ENCODE data around the gene FOXL3. TPM values are rescaled to one million over a fixed set of nuclear protein-coding genes. Genes with fewer than 3 reads are reported as not detected.

Gene FOXL3
- total RNA-seq, 1 donor from 2014 or later: not detected

- Mint-ChIP-seq H3K9me3 (peaks cover 11% of the 10 kb centered on the region), H3K27ac (ENCODE audit: unreplicated experiment) (peak overlapping the region; percentile 9), H3K36me3 (ENCODE audit: low read depth) (peaks cover 5% of the 10 kb centered on the region), H3K4me3 (no peak overlapping the region), H3K27me3 (ENCODE audit: low read depth) (no peaks in the 10 kb centered on the region), H3K4me1 (no peaks in the 10 kb centered on the region)
- no peak for TF ChIP-seq CTCF (conservative IDR thresholded peaks at IDR 0.05)
- DNase-seq (ENCODE audit: low read depth, low spot score): no peak
Observed at GRCh38 chr7:277228-277627, 12.7 kb upstream of the FOXL3 start.

DNA sequence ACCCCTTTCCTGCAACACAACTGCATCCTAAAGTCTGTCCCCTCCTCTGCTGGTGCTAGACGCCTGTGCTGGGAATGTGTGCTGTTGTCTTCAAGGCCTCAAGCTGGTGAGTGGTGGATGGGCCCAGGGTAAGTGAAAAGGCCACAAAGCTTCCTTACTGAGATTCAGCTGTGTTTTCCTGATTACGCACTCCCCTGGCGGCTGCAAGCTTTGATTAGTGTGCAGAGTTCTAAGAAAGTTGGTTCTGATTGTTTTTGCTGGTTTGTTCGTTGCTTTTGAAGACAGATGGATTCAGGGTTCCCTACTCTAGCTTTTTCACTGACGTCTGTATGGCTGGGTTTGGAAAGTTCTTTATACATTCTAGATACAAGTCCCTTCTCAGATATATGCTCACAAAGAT is 11.9 kb upstream of the FOXL3 start:
- Mint-ChIP-seq H3K4me1 (no peaks in the 10 kb centered on the region), H3K9me3 (peaks cover 8% of the 10 kb centered on the region), H3K27ac (ENCODE audit: unreplicated experiment) (no peak overlapping the region), H3K36me3 (ENCODE audit: low read depth) (peaks cover 5% of the 10 kb centered on the region), H3K4me3 (no peak overlapping the region), H3K27me3 (ENCODE audit: low read depth) (no peaks in the 10 kb centered on the region)
- no peak for TF ChIP-seq CTCF (conservative IDR thresholded peaks at IDR 0.05)
- no peak for DNase-seq (ENCODE audit: low read depth, low spot score)

DNA sequence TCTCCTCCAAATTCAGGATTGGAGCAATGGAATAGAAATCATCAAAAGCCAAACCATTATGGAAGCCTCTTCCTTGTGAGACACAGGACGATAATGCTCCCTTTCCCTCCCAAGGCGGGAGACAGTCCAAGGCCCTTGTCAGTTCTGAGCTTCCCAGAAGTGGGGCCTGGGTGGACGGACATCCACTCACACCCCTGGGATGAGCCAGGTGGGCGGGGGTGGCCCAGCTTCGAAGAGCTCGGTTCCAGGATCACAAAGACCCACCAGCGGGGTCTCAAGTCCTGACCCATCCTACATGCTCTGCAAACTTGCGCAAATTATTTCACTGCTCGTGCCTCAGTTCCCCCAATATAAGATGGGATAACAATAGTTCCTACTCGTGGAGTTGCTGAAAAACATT is 10.1 kb upstream of the FOXL3 start:
- Mint-ChIP-seq H3K9me3 (peaks cover 3% of the 10 kb centered on the region), H3K4me1 (no peaks in the 10 kb centered on the region), H3K27me3 (ENCODE audit: low read depth) (peaks cover 3% of the 10 kb centered on the region), H3K36me3 (ENCODE audit: low read depth) (peaks cover 2% of the 10 kb centered on the region), H3K4me3 (no peak overlapping the region), H3K27ac (ENCODE audit: unreplicated experiment) (no peak overlapping the region)
- no peak for DNase-seq (ENCODE audit: low read depth, low spot score)
- TF ChIP-seq CTCF (conservative IDR thresholded peaks at IDR 0.05): no peak

GRCh38 chr7:280461-280860 is 9.5 kb upstream of the FOXL3 start:
- Mint-ChIP-seq H3K27me3 (ENCODE audit: low read depth) (peaks cover 6% of the 10 kb centered on the region), H3K36me3 (ENCODE audit: low read depth) (peaks cover 2% of the 10 kb centered on the region), H3K4me3 (no peak overlapping the region), H3K27ac (ENCODE audit: unreplicated experiment) (no peak overlapping the region), H3K4me1 (no peaks in the 10 kb centered on the region), H3K9me3 (no peaks in the 10 kb centered on the region)
- no peak for DNase-seq (ENCODE audit: low read depth, low spot score)
- TF ChIP-seq CTCF (conservative IDR thresholded peaks at IDR 0.05): no peak

- no peak overlapping the region for H3K27ac Mint-ChIP-seq (ENCODE audit: unreplicated experiment)
- no peak overlapping the region for H3K4me3 Mint-ChIP-seq
- no peaks in the 10 kb centered on the region for H3K9me3 Mint-ChIP-seq
- no peaks in the 10 kb centered on the region for H3K4me1 Mint-ChIP-seq
- peaks cover 2% of the 10 kb centered on the region for H3K36me3 Mint-ChIP-seq (ENCODE audit: low read depth)
- H3K27me3 Mint-ChIP-seq (ENCODE audit: low read depth): peaks cover 10% of the 10 kb centered on the region
- no peak for TF ChIP-seq CTCF (conservative IDR thresholded peaks at IDR 0.05)
- no peak for DNase-seq (ENCODE audit: low read depth, low spot score)
Observed at GRCh38 chr7:281637-282036, 8.3 kb upstream of the FOXL3 start.

DNA sequence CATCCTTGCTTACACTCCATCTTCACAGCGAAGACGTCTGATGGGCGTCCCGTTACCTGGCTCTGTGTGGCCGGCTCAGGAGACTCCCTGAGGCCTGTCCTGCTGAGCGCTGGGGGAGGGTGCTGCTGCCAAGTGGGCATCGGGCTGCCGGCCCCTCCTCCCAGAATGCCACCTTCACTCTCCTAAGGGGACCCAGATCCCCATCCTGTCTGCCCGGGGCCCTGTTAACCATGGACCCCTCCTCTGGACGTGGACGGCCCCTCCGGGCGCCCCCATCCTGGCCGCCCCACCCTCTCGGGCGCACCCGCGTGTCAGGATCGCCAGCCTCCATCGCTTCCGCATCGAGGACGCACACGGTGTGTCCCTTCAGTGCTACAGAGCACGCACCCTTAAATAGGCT is 7.3 kb upstream of the FOXL3 start:
- H3K4me1 Mint-ChIP-seq: no peaks in the 10 kb centered on the region
- H3K27ac Mint-ChIP-seq (ENCODE audit: unreplicated experiment): no peak overlapping the region
- no peak for DNase-seq (ENCODE audit: low read depth, low spot score)
- peaks cover 2% of the 10 kb centered on the region for H3K36me3 Mint-ChIP-seq (ENCODE audit: low read depth)
- H3K9me3 Mint-ChIP-seq: no peaks in the 10 kb centered on the region
- TF ChIP-seq CTCF (conservative IDR thresholded peaks at IDR 0.05): no peak
- peaks cover 18% of the 10 kb centered on the region for H3K27me3 Mint-ChIP-seq (ENCODE audit: low read depth)
- no peak overlapping the region for H3K4me3 Mint-ChIP-seq

Measured in neural crest cell (in vitro differentiated cells).